ENCODE measurements around the gene ADAMTS4.
A peak's percentile ranks its signal among the peaks of the same experiment; 100 is the strongest.

ADAMTS4 gene

DNA sequence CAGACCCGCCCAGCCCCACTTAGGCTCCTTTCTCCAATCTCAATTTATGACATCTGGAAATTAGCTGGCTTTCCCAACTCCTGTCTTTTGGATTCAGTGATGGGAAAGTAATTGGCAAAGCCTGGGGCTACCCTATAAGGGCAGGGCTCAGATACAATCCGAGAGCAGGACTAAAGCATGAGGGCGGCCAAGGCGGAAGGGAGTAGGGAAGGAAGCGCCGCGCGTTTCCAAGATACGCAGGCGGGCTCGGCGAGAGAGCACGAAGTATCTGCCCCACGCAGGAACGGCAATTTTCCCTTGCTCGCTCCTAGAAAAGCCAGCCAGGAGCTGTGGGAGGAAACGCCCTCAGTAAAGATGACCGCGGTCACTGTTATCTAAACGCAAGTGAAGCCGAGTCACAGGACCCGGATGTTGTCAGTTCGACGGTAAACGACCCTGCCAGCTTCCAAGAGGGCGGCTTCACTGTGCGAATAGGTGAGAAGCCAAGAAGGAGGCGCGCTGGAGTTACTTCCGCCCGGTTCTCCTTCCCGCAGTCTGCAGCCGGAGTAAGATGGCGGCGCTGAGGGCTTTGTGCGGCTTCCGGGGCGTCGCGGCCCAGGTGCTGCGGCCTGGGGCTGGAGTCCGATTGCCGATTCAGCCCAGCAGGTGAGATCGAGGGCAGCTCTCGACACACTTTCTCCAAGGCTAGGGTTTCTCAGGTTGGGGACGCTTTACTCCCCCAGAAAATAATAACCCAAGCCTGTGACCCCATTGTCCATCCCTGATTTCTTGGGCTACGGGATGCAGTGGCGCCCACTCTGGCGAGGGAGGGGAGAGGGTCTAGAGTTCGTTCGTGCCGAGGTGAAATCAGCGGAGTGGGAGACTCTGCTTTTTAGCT is 3.2 kb upstream of the ADAMTS4 start, which contains the start of gene NDUFS2:
NDUFS2 (plus strand) TSS at position 532 of the 877 bp plus-strand sequence; CDS start at position 551, 19 bp downstream.
- Histone ChIP-seq H3K27ac (ENCODE audit: low read length) (peak within 1 kb of the TSS; percentile 99), H3K36me3 (ENCODE audit: control insufficient read depth in 2 of 2, insufficient read depth in 2 of 2, low read length in 2 of 2) (peaks cover 4 to 14% of the 10 kb centered on the region in 2 donors), H3K4me3 (ENCODE audit: low read length in 2 of 2) (peak within 1 kb of the TSS; percentile 99), H3K9ac (ENCODE audit: low read length in 2 of 2) (peak within 1 kb of the TSS; percentile 96 to 98), H3K9me3 (ENCODE audit: control insufficient read depth in 2 of 2, low read length in 2 of 2) (no peaks in the 10 kb centered on the region), H3K4me1 (ENCODE audit: control insufficient read depth, insufficient read depth, low read length) (peaks cover 59% of the 10 kb centered on the region), H3K27me3 (ENCODE audit: control insufficient read depth in 1 of 2, insufficient read depth in 2 of 2, low read length in 2 of 2) (no peaks in the 10 kb centered on the region)

GRCh38 chr1:161200992-161201835 is 2.4 kb upstream of the ADAMTS4 start:
- H3K4me3 ChIP-seq (ENCODE audit: low read length in 2 of 2): peak overlapping the region; percentile 57 to 99
- H3K27ac ChIP-seq (ENCODE audit: low read length): peak overlapping the region; percentile 99
- peak overlapping the region; percentile 96 to 98 for H3K9ac ChIP-seq (ENCODE audit: low read length in 2 of 2)
- H3K36me3 ChIP-seq (ENCODE audit: control insufficient read depth in 2 of 2, insufficient read depth in 2 of 2, low read length in 2 of 2): peaks cover 0 to 6% of the 10 kb centered on the region in 2 donors
- H3K4me1 ChIP-seq (ENCODE audit: control insufficient read depth, insufficient read depth, low read length): peaks cover 66% of the 10 kb centered on the region
- H3K9me3 ChIP-seq (ENCODE audit: control insufficient read depth in 2 of 2, low read length in 2 of 2): no peaks in the 10 kb centered on the region
- no peaks in the 10 kb centered on the region for H3K27me3 ChIP-seq (ENCODE audit: control insufficient read depth in 1 of 2, insufficient read depth in 2 of 2, low read length in 2 of 2)

DNA sequence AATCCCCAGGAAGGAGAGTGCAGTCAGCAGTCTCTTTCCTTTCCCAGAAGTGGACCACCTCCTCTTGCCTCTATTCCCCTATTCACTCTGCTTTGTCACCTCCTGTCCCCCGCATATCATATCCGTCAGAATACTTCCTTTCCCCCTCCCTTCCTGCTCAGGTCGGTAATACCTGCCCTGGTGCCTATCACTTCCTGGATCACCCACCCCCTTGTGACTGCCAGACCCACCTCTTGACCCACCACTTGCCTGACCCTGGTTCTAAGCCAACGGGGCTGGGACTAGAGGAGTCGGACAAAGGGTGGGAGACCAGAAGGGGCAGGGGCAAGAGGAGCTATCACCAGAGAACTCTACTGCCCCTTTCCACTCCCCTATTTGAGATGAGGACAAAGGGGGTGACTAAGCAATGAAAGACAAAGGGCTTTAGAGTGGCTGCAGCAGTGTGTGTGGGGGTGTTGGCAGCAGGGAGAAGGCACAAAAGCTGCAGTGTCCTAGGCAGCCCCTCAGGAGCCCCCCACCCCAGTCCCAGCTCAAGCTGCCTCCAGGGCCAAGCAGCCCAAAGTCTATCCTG is 1.7 kb upstream of the ADAMTS4 start:
- H3K9ac ChIP-seq (ENCODE audit: low read length in 2 of 2): peak overlapping the region; percentile 96 to 98
- H3K27me3 ChIP-seq (ENCODE audit: control insufficient read depth in 1 of 2, insufficient read depth in 2 of 2, low read length in 2 of 2): no peaks in the 10 kb centered on the region
- peaks cover 69% of the 10 kb centered on the region for H3K4me1 ChIP-seq (ENCODE audit: control insufficient read depth, insufficient read depth, low read length)
- H3K36me3 ChIP-seq (ENCODE audit: control insufficient read depth in 2 of 2, insufficient read depth in 2 of 2, low read length in 2 of 2): peaks cover 0 to 7% of the 10 kb centered on the region in 2 donors
- H3K9me3 ChIP-seq (ENCODE audit: control insufficient read depth in 2 of 2, low read length in 2 of 2): no peaks in the 10 kb centered on the region
- peak overlapping the region; percentile 99 for H3K27ac ChIP-seq (ENCODE audit: low read length)
- H3K4me3 ChIP-seq (ENCODE audit: low read length in 2 of 2): peak overlapping the region in 1 of 2 donors; percentile 99

DNA sequence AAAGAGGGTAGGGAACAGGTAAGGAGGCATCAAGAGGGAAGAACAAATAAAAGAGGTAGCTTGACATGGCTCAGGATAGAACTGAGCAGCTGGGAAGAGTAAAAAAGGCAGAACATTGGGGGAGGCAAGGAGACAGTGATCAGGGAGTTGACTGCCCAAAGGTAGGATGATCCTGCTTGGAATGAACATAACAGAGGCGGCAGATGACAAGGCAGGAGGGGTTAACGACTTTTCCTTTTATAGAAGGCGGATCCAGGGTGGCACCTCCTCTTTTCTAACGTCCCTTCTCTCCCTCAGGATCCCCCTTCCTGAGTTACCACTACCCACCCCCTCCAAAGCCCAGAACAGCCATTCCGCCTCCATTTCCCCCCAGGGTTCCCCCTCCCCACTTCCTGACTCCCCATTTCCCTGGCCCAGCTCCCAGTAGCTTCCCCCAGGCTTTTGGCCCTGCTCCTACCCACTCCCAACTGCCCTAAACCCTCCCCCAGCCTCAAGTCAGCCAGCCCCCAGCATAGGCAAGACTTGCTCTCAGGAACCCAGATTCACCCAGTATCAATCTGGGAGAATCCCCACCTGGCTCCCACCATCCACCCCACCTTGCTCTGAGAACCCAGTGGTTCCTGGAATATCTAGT is 769 bp upstream of the ADAMTS4 start:
- Histone ChIP-seq H3K36me3 (ENCODE audit: control insufficient read depth in 2 of 2, insufficient read depth in 2 of 2, low read length in 2 of 2) (peaks cover 0 to 13% of the 10 kb centered on the region in 2 donors), H3K9ac (ENCODE audit: low read length in 2 of 2) (peak overlapping the region in 1 of 2 donors; percentile 80), H3K4me3 (ENCODE audit: low read length in 2 of 2) (peak overlapping the region in 1 of 2 donors; percentile 34), H3K27me3 (ENCODE audit: control insufficient read depth in 1 of 2, insufficient read depth in 2 of 2, low read length in 2 of 2) (no peaks in the 10 kb centered on the region), H3K27ac (ENCODE audit: low read length) (peak overlapping the region; percentile 99), H3K9me3 (ENCODE audit: control insufficient read depth in 2 of 2, low read length in 2 of 2) (no peaks in the 10 kb centered on the region), H3K4me1 (ENCODE audit: control insufficient read depth, insufficient read depth, low read length) (peaks cover 69% of the 10 kb centered on the region)

- Histone ChIP-seq H3K9me3 (ENCODE audit: control insufficient read depth in 2 of 2, low read length in 2 of 2) (no peaks in the 10 kb centered on the region), H3K9ac (ENCODE audit: low read length in 2 of 2) (peak overlapping the region in 1 of 2 donors; percentile 80), H3K4me1 (ENCODE audit: control insufficient read depth, insufficient read depth, low read length) (peaks cover 65% of the 10 kb centered on the region), H3K4me3 (ENCODE audit: low read length in 2 of 2) (peak overlapping the region; percentile 66 to 68), H3K27me3 (ENCODE audit: control insufficient read depth in 1 of 2, insufficient read depth in 2 of 2, low read length in 2 of 2) (no peaks in the 10 kb centered on the region), H3K27ac (ENCODE audit: low read length) (peak overlapping the region; percentile 99), H3K36me3 (ENCODE audit: control insufficient read depth in 2 of 2, insufficient read depth in 2 of 2, low read length in 2 of 2) (peaks cover 0 to 12% of the 10 kb centered on the region in 2 donors)
Measured at GRCh38 chr1:161198194-161198896, 509 bp downstream of the ADAMTS4 start.

GRCh38 chr1:161197560-161198193 is 1.2 kb downstream of the ADAMTS4 start:
- H3K4me3 ChIP-seq (ENCODE audit: low read length in 2 of 2): peak overlapping the region; percentile 66 to 68
- H3K4me1 ChIP-seq (ENCODE audit: control insufficient read depth, insufficient read depth, low read length): peaks cover 65% of the 10 kb centered on the region
- peak overlapping the region; percentile 99 for H3K27ac ChIP-seq (ENCODE audit: low read length)
- no peaks in the 10 kb centered on the region for H3K27me3 ChIP-seq (ENCODE audit: control insufficient read depth in 1 of 2, insufficient read depth in 2 of 2, low read length in 2 of 2)
- H3K36me3 ChIP-seq (ENCODE audit: control insufficient read depth in 2 of 2, insufficient read depth in 2 of 2, low read length in 2 of 2): peaks cover 0 to 12% of the 10 kb centered on the region in 2 donors
- peak overlapping the region; percentile 55 to 80 for H3K9ac ChIP-seq (ENCODE audit: low read length in 2 of 2)
- H3K9me3 ChIP-seq (ENCODE audit: control insufficient read depth in 2 of 2, low read length in 2 of 2): no peaks in the 10 kb centered on the region

DNA sequence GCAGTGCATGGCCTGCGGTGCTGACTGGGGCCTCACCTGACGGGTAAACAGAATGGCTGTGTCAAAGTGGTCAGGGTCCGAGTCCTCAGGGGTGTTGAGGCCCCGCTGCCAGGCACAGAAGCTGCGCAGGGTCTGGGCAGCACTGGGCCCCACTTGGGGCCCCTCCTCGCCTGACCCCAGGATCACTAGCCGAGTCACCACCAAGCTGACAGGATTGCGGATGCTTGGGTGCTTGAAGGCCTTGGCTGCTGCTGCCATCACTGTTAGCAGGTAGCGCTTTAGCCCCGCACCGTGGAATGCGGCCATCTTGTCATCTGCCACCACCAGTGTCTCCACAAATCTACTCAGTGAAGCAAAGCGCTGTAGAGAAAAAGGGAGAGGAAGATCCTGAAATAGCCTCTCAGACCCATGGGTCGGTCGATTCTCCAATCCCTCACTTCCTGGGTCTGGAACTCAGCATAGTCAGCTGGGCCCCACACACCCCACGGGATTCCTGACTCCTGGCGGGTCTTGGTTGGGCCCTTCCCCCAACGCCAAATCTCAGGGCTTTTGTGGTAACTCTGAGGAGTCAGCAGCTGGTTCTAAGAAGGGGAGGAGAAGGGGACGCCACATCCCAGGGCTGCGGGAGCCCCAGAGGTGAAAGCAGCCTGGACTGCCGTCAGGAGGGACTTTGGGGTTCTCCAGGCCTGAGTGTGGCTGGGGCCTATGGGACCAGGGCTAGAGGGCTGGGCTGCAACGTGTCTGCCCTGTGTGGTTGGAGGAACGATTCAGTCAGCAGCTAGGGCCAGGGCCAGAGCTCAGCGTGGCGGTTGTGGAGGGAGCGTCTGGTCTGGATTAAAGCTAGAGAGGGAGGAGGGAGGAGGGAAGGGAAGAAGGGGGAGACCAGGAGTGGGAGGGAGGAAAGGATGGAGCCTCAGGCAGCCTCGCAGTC is 2.1 kb downstream of the ADAMTS4 start:
- Histone ChIP-seq H3K4me3 (ENCODE audit: low read length in 2 of 2) (peak overlapping the region; percentile 66 to 68), H3K27me3 (ENCODE audit: control insufficient read depth in 1 of 2, insufficient read depth in 2 of 2, low read length in 2 of 2) (no peaks in the 10 kb centered on the region), H3K9ac (ENCODE audit: low read length in 2 of 2) (peak overlapping the region; percentile 51 to 80), H3K36me3 (ENCODE audit: control insufficient read depth in 2 of 2, insufficient read depth in 2 of 2, low read length in 2 of 2) (peaks cover 0 to 15% of the 10 kb centered on the region in 2 donors), H3K27ac (ENCODE audit: low read length) (peak overlapping the region; percentile 99), H3K9me3 (ENCODE audit: control insufficient read depth in 2 of 2, low read length in 2 of 2) (no peaks in the 10 kb centered on the region), H3K4me1 (ENCODE audit: control insufficient read depth, insufficient read depth, low read length) (peaks cover 67% of the 10 kb centered on the region)

DNA sequence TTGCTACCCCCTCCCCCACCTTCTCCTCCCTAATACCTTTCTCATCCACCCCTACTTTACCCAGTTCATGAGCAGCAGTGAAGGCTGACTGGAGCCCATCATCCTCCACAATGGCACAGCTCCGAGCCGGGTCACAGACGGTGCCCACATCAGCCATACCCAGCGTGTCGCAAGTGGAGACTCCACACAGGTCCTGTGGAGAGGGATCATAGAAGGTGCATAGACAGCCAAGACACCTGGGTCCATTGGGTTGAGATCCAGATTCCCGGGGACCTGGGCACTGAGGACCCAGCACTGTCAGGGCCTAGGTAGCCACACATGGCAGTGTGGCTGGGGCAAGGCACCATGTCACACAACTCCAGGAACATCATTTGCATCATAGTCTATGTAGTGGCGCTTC is 2.7 kb downstream of the ADAMTS4 start:
- H3K9ac ChIP-seq (ENCODE audit: low read length in 2 of 2): peak overlapping the region in 1 of 2 donors; percentile 80
- H3K27ac ChIP-seq (ENCODE audit: low read length): no peak overlapping the region
- no peaks in the 10 kb centered on the region for H3K9me3 ChIP-seq (ENCODE audit: control insufficient read depth in 2 of 2, low read length in 2 of 2)
- peaks cover 0 to 18% of the 10 kb centered on the region in 2 donors for H3K36me3 ChIP-seq (ENCODE audit: control insufficient read depth in 2 of 2, insufficient read depth in 2 of 2, low read length in 2 of 2)
- peaks cover 60% of the 10 kb centered on the region for H3K4me1 ChIP-seq (ENCODE audit: control insufficient read depth, insufficient read depth, low read length)
- H3K4me3 ChIP-seq (ENCODE audit: low read length in 2 of 2): peak overlapping the region; percentile 22 to 68
- no peaks in the 10 kb centered on the region for H3K27me3 ChIP-seq (ENCODE audit: control insufficient read depth in 1 of 2, insufficient read depth in 2 of 2, low read length in 2 of 2)

All from stomach smooth muscle (tissue), 2 donors.